K562 (cell line): ENCODE results near the gene SPTSSA. TPM values are rescaled to one million over a fixed set of nuclear protein-coding genes. Genes with fewer than 3 reads are reported as not detected.
A peak's percentile ranks its signal among the peaks of the same experiment; 100 is the strongest.

Experiments
- BRD9 ChIP-seq: fragments of 450-650 bp; IDR thresholded peaks from 2 replicates; pipeline ENCODE4 v1.6.1; 2018; ENCODE audit warnings: low read depth; ENCODE audit not compliant: partially characterized antibody
- CBFB ChIP-seq: sonication (generic); formaldehyde crosslinking; IDR thresholded peaks from 2 replicates; pipeline ENCODE4 v1.4.0; 2020; ENCODE audit warnings: mild to moderate bottlenecking, missing genetic modification reagents
- CREB1 ChIP-seq, 2 experiments: sonication (generic) in 1 of 2; formaldehyde crosslinking in 1 of 2; IDR thresholded peaks; 2 replicates each; pipeline versions ENCODE4 v1.6.1 to v1.8.0; 2012 to 2022; ENCODE audit warnings: inconsistent platforms in 1 of 2, mild to moderate bottlenecking in 1 of 2, missing genetic modification reagents in 1 of 2, moderate library complexity in 1 of 2
- ERF ChIP-seq: fragments of 450-650 bp; formaldehyde crosslinking; IDR thresholded peaks from 2 replicates; pipeline ENCODE4 v1.4.0; 2020; ENCODE audit warnings: mild to moderate bottlenecking, mixed read lengths
- HMG20B ChIP-seq: fragments of 250-450 bp; sonication (Bioruptor Pico); IDR thresholded peaks from 2 replicates; pipeline ENCODE4 v1.5.0; 2021; ENCODE audit warnings: mild to moderate bottlenecking
- HNRNPLL ChIP-seq: fragments of 200-400 bp; formaldehyde crosslinking; IDR thresholded peaks from 2 replicates; pipeline ENCODE4 v1.6.1; 2017; ENCODE audit warnings: low read length, low read depth, mild to moderate bottlenecking; ENCODE audit not compliant: poor library complexity, severe bottlenecking
- L3MBTL2 ChIP-seq: fragments of 450-650 bp; IDR thresholded peaks from 2 replicates; pipeline ENCODE4 v1.6.1; 2016; ENCODE audit warnings: mild to moderate bottlenecking, moderate library complexity
- MYBL2 ChIP-seq, 2 experiments: fragments of 450-650 bp in 1 of 2; sonication (generic) in 1 of 2; formaldehyde crosslinking in 1 of 2; IDR thresholded peaks; 2 replicates each; pipeline versions ENCODE4 v1.6.1 to v1.8.1; 2017 to 2022; ENCODE audit warnings: borderline replicate concordance in 1 of 2, inconsistent platforms in 1 of 2, low read depth in 1 of 2, mild to moderate bottlenecking in 1 of 2, missing genetic modification reagents in 1 of 2, moderate library complexity in 1 of 2
- NBN ChIP-seq: fragments of 450-650 bp; IDR thresholded peaks from 2 replicates; pipeline ENCODE4 v1.6.1; 2016; ENCODE audit warnings: low read depth, mild to moderate bottlenecking
- NCOA6 ChIP-seq: fragments of 450-650 bp; IDR thresholded peaks from 2 replicates; pipeline ENCODE4 v1.6.1; 2017; ENCODE audit warnings: mild to moderate bottlenecking
- POU5F1 ChIP-seq: fragments of 150-350 bp; IDR thresholded peaks from 2 replicates; pipeline ENCODE4 v1.6.1; 2014; ENCODE audit warnings: borderline replicate concordance, low read length, low read depth, mild to moderate bottlenecking; ENCODE audit not compliant: partially characterized antibody
- SMARCC2 ChIP-seq: fragments of 450-650 bp; IDR thresholded peaks from 2 replicates; pipeline ENCODE4 v1.6.1; 2017; ENCODE audit warnings: antibody characterized with exemption, moderate library complexity, mild to moderate bottlenecking, low read depth
- SMC3 ChIP-seq: conservative IDR thresholded peaks from 2 replicates; pipeline ENCODE4 v1.6.1; 2011; ENCODE audit warnings: low read depth, low read length, improper control_type of control experiment; ENCODE audit not compliant: insufficient read depth
- TEAD2 ChIP-seq: fragments of 450-650 bp; IDR thresholded peaks from 2 replicates; pipeline ENCODE4 v1.6.1; 2016; ENCODE audit warnings: missing genetic modification characterization, control low read depth, missing compliant biosample characterization
- ZBTB7A ChIP-seq: IDR thresholded peaks from 2 replicates; pipeline ENCODE4 v1.6.1; 2011; ENCODE audit warnings: low read depth, mild to moderate bottlenecking, low read length, moderate library complexity, borderline replicate concordance; ENCODE audit not compliant: control insufficient read depth
- ZNF212 ChIP-seq: fragments of 450-650 bp; formaldehyde crosslinking; IDR thresholded peaks from 2 replicates; pipeline ENCODE4 v1.4.0; 2020; ENCODE audit warnings: mild to moderate bottlenecking
- polyA plus RNA-seq, 8 experiments: library from polyadenylated mRNA; depleted of rRNA in 4 of 8; stranded (reverse) in 5 of 8; unstranded in 3 of 8; fragments of >200 nt; fragmentation: Nextera tagmentation in 2 of 8; fragmentation: Illumina TruSeq in 1 of 8; extraction: Ambion mirVana in 2 of 8; extraction: Trizol in 1 of 8; gene quantifications; 2 replicates each; pipeline versions ENCODE4 v1.2.1 to v1.2.3, GENCODE V29; 2011 to 2014; ENCODE audit warnings: inconsistent platforms in 1 of 8, missing spikeins in 1 of 8
- total RNA-seq, 7 experiments: library from RNA; depleted of rRNA in 6 of 7; stranded (reverse); fragments of >200 nt in 6 of 7; fragmentation: Illumina TruSeq in 2 of 7; extraction: Trizol in 2 of 7; gene quantifications; 2 replicates each; pipeline versions ENCODE4 v1.2.1 to v1.2.3, GENCODE V29; 2011 to 2021; ENCODE audit warnings: low replicate concordance in 1 of 7
- TF ChIP-seq, protein P1 (sequence below): fragments of 450-650 bp; conservative IDR thresholded peaks from 2 replicates; pipeline ENCODE4 v1.6.1; 2016; ENCODE audit warnings: missing genetic modification characterization, low read depth, mild to moderate bottlenecking, control low read depth, missing compliant biosample characterization
- TF ChIP-seq, protein P2 (sequence below): fragments of 250-450 bp; sonication (Bioruptor Pico); IDR thresholded peaks from 2 replicates; pipeline ENCODE4 v1.8.0; 2022; ENCODE audit warnings: moderate library complexity, mild to moderate bottlenecking, inconsistent platforms
- TF ChIP-seq, protein P3 (sequence below): fragments of 250-450 bp; sonication (Bioruptor Pico); IDR thresholded peaks from 2 replicates; pipeline ENCODE4 v1.4.0; 2020; ENCODE audit warnings: mild to moderate bottlenecking, moderate library complexity

SPTSSA gene
- total and polyA plus RNA-seq, 9 of the 15 experiments (the other 6 are each of a cell fraction or from before 2014, with no cell fraction given) = 6.8 to 35.7 (median 22.0) TPM

DNA sequence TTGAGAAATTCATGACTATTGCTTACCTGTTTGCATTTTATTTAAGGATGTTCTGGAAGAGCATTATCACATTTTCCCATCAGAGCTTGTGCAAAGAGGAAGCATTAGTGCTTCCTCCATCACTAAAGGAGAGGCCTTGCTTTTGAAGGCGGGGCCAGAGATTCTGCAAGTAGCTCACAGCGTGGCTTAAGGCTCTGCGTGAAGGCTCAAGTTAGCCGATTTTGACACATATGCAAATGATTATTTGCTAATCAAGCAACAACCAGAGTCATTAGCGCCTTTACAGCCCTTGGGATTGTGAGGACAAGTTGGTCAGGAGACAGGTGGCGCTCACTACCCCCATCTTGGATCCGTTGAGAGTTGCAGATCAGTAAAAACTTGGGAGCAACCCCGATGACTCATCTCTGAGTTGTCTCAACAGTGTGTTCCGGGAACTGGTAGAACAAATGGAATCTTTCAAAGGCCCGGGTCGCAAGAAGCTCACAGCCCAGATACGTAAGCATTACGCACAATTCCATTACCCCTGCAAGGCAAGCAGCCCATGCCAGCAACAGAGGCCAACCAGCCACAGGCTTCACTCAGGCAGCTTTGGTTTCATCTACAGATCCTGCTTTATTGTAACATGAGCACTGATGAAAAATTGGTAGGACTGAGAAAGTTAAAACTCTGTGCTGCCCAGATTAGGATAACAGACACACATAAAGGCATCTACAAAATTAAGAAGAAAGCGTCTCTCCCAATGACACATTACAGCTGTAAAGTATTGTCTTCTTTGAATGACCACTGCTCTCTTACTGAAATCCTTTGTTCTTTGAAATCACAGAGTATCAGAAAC lies 34.9 kb upstream of the SPTSSA start (continued):
- TF ChIP-seq CBFB (CRISPR knock-in tag) (no peak), POU5F1 (no peak), MYBL2 (IDR thresholded peaks at IDR 0.05; ENCODE audit: low read depth) (no peak), MYBL2 (CRISPR knock-in tag; IDR thresholded peaks at IDR 0.05; ENCODE audit: borderline replicate concordance) (no peak), TEAD2 (tag) (no peak), ZNF212 (CRISPR knock-in tag) (no peak), BRD9 (peak; percentile 27), ZBTB7A (no peak), CREB1 (IDR thresholded peaks at IDR 0.05) (peak; percentile 80), CREB1 (CRISPR knock-in tag; IDR thresholded peaks at IDR 0.05) (no peak), HNRNPLL (peak; percentile 46), L3MBTL2 (peak; percentile 64), SMARCC2 (no peak), NBN (0 out of 2 replicates have a peak, but pooled peaks have one; percentile 39), ERF (CRISPR knock-in tag) (no peak), HMG20B (CRISPR knock-in tag) (no peak), SMC3 (no peak), NCOA6 (no peak)
- TF ChIP-seq, protein P1, sequence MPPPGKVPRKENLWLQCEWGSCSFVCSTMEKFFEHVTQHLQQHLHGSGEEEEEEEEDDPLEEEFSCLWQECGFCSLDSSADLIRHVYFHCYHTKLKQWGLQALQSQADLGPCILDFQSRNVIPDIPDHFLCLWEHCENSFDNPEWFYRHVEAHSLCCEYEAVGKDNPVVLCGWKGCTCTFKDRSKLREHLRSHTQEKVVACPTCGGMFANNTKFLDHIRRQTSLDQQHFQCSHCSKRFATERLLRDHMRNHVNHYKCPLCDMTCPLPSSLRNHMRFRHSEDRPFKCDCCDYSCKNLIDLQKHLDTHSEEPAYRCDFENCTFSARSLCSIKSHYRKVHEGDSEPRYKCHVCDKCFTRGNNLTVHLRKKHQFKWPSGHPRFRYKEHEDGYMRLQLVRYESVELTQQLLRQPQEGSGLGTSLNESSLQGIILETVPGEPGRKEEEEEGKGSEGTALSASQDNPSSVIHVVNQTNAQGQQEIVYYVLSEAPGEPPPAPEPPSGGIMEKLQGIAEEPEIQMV (tag) = no peak
- TF ChIP-seq, protein P2, sequence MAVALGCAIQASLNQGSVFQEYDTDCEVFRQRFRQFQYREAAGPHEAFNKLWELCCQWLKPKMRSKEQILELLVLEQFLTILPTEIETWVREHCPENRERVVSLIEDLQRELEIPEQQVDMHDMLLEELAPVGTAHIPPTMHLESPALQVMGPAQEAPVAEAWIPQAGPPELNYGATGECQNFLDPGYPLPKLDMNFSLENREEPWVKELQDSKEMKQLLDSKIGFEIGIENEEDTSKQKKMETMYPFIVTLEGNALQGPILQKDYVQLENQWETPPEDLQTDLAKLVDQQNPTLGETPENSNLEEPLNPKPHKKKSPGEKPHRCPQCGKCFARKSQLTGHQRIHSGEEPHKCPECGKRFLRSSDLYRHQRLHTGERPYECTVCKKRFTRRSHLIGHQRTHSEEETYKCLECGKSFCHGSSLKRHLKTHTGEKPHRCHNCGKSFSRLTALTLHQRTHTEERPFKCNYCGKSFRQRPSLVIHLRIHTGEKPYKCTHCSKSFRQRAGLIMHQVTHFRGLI (CRISPR knock-in tag) = no peak
- TF ChIP-seq, protein P3, sequence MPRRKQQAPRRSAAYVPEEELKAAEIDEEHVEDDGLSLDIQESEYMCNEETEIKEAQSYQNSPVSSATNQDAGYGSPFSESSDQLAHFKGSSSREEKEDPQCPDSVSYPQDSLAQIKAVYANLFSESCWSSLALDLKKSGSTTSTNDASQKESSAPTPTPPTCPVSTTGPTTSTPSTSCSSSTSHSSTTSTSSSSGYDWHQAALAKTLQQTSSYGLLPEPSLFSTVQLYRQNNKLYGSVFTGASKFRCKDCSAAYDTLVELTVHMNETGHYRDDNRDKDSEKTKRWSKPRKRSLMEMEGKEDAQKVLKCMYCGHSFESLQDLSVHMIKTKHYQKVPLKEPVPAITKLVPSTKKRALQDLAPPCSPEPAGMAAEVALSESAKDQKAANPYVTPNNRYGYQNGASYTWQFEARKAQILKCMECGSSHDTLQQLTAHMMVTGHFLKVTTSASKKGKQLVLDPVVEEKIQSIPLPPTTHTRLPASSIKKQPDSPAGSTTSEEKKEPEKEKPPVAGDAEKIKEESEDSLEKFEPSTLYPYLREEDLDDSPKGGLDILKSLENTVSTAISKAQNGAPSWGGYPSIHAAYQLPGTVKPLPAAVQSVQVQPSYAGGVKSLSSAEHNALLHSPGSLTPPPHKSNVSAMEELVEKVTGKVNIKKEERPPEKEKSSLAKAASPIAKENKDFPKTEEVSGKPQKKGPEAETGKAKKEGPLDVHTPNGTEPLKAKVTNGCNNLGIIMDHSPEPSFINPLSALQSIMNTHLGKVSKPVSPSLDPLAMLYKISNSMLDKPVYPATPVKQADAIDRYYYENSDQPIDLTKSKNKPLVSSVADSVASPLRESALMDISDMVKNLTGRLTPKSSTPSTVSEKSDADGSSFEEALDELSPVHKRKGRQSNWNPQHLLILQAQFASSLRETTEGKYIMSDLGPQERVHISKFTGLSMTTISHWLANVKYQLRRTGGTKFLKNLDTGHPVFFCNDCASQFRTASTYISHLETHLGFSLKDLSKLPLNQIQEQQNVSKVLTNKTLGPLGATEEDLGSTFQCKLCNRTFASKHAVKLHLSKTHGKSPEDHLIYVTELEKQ (CRISPR knock-in tag) = no peak
